H9 (cell line): ENCODE data around the gene RGP1. TPM values are rescaled to one million over a fixed set of nuclear protein-coding genes. Genes with fewer than 3 reads are reported as not detected.

Experiments used
- DNase-seq: peaks from one replicate; pipeline ENCODE4 v3.0.0-alpha.2; 2017
- H2AFZ ChIP-seq: one replicate; pipeline ENCODE4 v1.6.1; 2013; ENCODE audit warnings: mild to moderate bottlenecking, low read length, control low read depth, moderate library complexity
- H2AK5ac ChIP-seq: 2 replicates; pipeline ENCODE4 v1.6.1; 2013; ENCODE audit warnings: low read length, control low read depth, mixed read lengths; ENCODE audit not compliant: insufficient read length
- H2BK120ac ChIP-seq: one replicate; pipeline ENCODE4 v1.6.1; 2013; ENCODE audit warnings: low read depth, mild to moderate bottlenecking, low read length, control low read depth, inconsistent platforms; ENCODE audit not compliant: poor library complexity, severe bottlenecking
- H2BK12ac ChIP-seq: 2 replicates; pipeline ENCODE4 v1.6.1; 2013; ENCODE audit warnings: low read length, control low read depth, mixed read lengths, low read depth; ENCODE audit not compliant: insufficient read length
- H2BK15ac ChIP-seq: 2 replicates; pipeline ENCODE4 v1.6.1; 2013; ENCODE audit warnings: low read depth, low read length, control low read depth
- H2BK20ac ChIP-seq: one replicate; pipeline ENCODE4 v1.6.1; 2013; ENCODE audit warnings: low read depth, mild to moderate bottlenecking, low read length, control low read depth, inconsistent platforms; ENCODE audit not compliant: poor library complexity, severe bottlenecking
- H2BK5ac ChIP-seq: 2 replicates; pipeline ENCODE4 v1.6.1; 2013; ENCODE audit warnings: low read length, control low read depth, mixed read lengths; ENCODE audit not compliant: insufficient read length
- H3K14ac ChIP-seq: 2 replicates; pipeline ENCODE4 v1.6.1; 2013; ENCODE audit warnings: low read length, control low read depth; ENCODE audit not compliant: insufficient read depth
- H3K18ac ChIP-seq: 2 replicates; pipeline ENCODE4 v1.6.1; 2013; ENCODE audit warnings: low read depth, mild to moderate bottlenecking, mixed read lengths, low read length, control low read depth; ENCODE audit not compliant: insufficient read length
- H3K23ac ChIP-seq: 2 replicates; pipeline ENCODE4 v1.6.1; 2013; ENCODE audit warnings: low read length, control low read depth, mixed read lengths, low read depth; ENCODE audit not compliant: insufficient read length
- H3K23me2 ChIP-seq: 2 replicates; pipeline ENCODE4 v1.6.1; 2013; ENCODE audit warnings: low read depth, mild to moderate bottlenecking, mixed read lengths, low read length, control low read depth; ENCODE audit not compliant: insufficient read length, poor library complexity, severe bottlenecking
- H3K27ac ChIP-seq: 2 replicates; pipeline ENCODE4 v1.5.1; 2013; ENCODE audit warnings: low read length, control low read depth, mixed read lengths, low read depth; ENCODE audit not compliant: insufficient read length
- H3K27me3 ChIP-seq: 2 replicates; pipeline ENCODE4 v1.6.1; 2013; ENCODE audit warnings: low read length, control low read depth, inconsistent platforms; ENCODE audit not compliant: insufficient read depth
- H3K4ac ChIP-seq: 2 replicates; pipeline ENCODE4 v1.6.1; 2013; ENCODE audit warnings: low read depth, mild to moderate bottlenecking, control low read depth, inconsistent platforms, low read length, moderate library complexity
- H3K4me1 ChIP-seq: 2 replicates; pipeline ENCODE4 v1.6.1; 2013; ENCODE audit warnings: low read length, control low read depth, inconsistent platforms; ENCODE audit not compliant: insufficient read depth
- H3K4me2 ChIP-seq: 2 replicates; pipeline ENCODE4 v1.6.1; 2013; ENCODE audit warnings: low read length, control low read depth, mixed read lengths; ENCODE audit not compliant: insufficient read length, insufficient read depth
- H3K56ac ChIP-seq: 2 replicates; pipeline ENCODE4 v1.6.1; 2013; ENCODE audit warnings: low read depth, mild to moderate bottlenecking, mixed read lengths, low read length, control low read depth; ENCODE audit not compliant: insufficient read length
- H3K79me1 ChIP-seq: 2 replicates; pipeline ENCODE4 v1.6.1; 2013; ENCODE audit warnings: low read depth, mild to moderate bottlenecking, moderate library complexity, low read length, control low read depth, inconsistent platforms; ENCODE audit not compliant: insufficient read depth, poor library complexity, severe bottlenecking
- H3K79me2 ChIP-seq: 2 replicates; pipeline ENCODE4 v1.6.1; 2013; ENCODE audit warnings: low read length, control low read depth, inconsistent platforms; ENCODE audit not compliant: insufficient read depth
- H3K9ac ChIP-seq: 2 replicates; pipeline ENCODE4 v1.6.1; 2013; ENCODE audit warnings: low read length, control low read depth, mixed read lengths; ENCODE audit not compliant: insufficient read length; ENCODE audit errors: extremely low read depth
- H3K9me3 ChIP-seq: one replicate; pipeline ENCODE4 v1.6.1; 2013; ENCODE audit warnings: low read depth, low read length, inconsistent platforms; ENCODE audit not compliant: control insufficient read depth
- H3T11ph ChIP-seq: one replicate; pipeline ENCODE4 v1.6.1; 2013; ENCODE audit warnings: mild to moderate bottlenecking, low read length, control low read depth, inconsistent platforms
- H4K20me1 ChIP-seq: one replicate; pipeline ENCODE4 v1.6.1; 2013; ENCODE audit not compliant: control insufficient read depth, insufficient read length, insufficient read depth
- H4K5ac ChIP-seq: 2 replicates; pipeline ENCODE4 v1.6.1; 2013; ENCODE audit warnings: low read depth, mild to moderate bottlenecking, mixed read lengths, low read length, control low read depth; ENCODE audit not compliant: insufficient read length
- H4K8ac ChIP-seq: replicated peaks from 2 replicates; pipeline ENCODE4 v1.6.1; 2013; ENCODE audit warnings: low read length, control low read depth, mixed read lengths, low read depth; ENCODE audit not compliant: insufficient read length
- H4K91ac ChIP-seq: 2 replicates; pipeline ENCODE4 v1.6.1; 2013; ENCODE audit warnings: low read depth, mild to moderate bottlenecking, moderate library complexity, mixed read lengths, low read length, control low read depth; ENCODE audit not compliant: insufficient read length
- H3K27ac Mint-ChIP-seq, 3 experiments: 2 replicates in 2 of 3; 3 replicates in 1 of 3; pipeline ENCODE4 v1.8.0; 2020 to 2021; ENCODE audit warnings: mixed read lengths in 3 of 3, mild to moderate bottlenecking in 1 of 3, moderate library complexity in 1 of 3
- H3K27me3 Mint-ChIP-seq: 2 replicates; pipeline ENCODE4 v1.8.0; 2021; ENCODE audit warnings: low read depth, mild to moderate bottlenecking, moderate library complexity, mixed read lengths
- H3K36me3 Mint-ChIP-seq, 3 experiments: 2 replicates in 2 of 3; 3 replicates in 1 of 3; pipeline ENCODE4 v1.8.0; 2020 to 2021; ENCODE audit warnings: low read depth in 3 of 3, mixed read lengths in 3 of 3; ENCODE audit not compliant: insufficient read depth in 1 of 3
- H3K4me1 Mint-ChIP-seq, 2 experiments: 2 replicates each; pipeline ENCODE4 v1.8.0; 2020; ENCODE audit warnings: mixed read lengths in 2 of 2
- H3K4me3 Mint-ChIP-seq, 2 experiments: 2 replicates in 1 of 2; 3 replicates in 1 of 2; pipeline ENCODE4 v1.8.0; 2020 to 2021; ENCODE audit warnings: mild to moderate bottlenecking in 2 of 2, mixed read lengths in 2 of 2, moderate library complexity in 1 of 2
- H3K9me3 Mint-ChIP-seq, 2 experiments: 2 replicates in 1 of 2; 3 replicates in 1 of 2; pipeline ENCODE4 v1.8.0; 2020; ENCODE audit warnings: mild to moderate bottlenecking in 2 of 2, mixed read lengths in 2 of 2, moderate library complexity in 1 of 2
- CTCF ChIP-seq: fragments of 200-600 bp; sonication (generic); conservative IDR thresholded peaks from 3 replicates; pipeline ENCODE4 v1.8.0; 2021; ENCODE audit warnings: antibody characterized with exemption, mild to moderate bottlenecking
- WGBS: extraction: QIAGEN DNeasy Blood & Tissue Kit; methylation state at CpG from one replicate; pipeline ENCODE4 v1.1.7; 2013; ENCODE audit warnings: missing lambda C conversion rate, low lambda C conversion rate, mixed read lengths; ENCODE audit not compliant: insufficient read length; ENCODE audit errors: extremely low coverage; 5-methylcytosine and 5-hydroxymethylcytosine counted together
- total RNA-seq: library from RNA; stranded (reverse); gene quantifications from 2 replicates; pipeline ENCODE4 v1.2.1, GENCODE V29; 2021

RGP1 gene
- total RNA-seq, 1 experiment from 2014 or later: 25.7 TPM

DNA sequence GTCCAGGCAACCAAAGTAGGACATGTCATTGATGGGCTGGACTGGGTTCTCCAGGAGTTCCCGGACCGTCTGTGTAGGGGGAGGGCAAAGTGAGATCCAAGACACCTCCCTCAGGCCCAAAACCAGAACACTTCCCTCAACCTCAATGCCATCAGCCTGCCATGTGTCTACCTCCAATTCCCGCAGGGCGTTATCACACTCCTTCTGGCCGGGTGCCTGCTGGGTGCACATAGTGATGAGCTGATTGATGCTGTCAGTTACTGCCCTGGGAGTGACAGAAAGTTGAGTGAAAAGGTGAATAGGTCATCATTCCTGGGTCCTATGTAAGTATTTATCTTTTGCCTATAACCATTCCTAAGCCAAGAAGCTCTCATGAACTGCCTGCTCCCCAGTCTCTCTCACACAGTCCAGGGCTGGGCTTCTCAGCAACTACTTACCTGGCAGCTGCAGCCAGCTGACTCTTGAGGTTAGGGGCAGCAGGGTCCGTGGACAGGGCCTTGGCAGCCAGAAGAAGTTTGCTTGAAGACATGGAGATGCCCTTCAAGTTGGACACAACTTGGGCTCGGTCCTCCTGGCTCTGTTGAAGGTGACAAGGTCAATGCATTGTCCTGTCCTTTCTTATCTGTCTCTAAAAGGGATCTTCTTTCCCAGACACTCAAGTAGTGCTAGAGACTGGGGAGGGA lies 38.1 kb upstream of the RGP1 start:
- H2AFZ ChIP-seq: no peak overlapping the region
- no peak for TF ChIP-seq CTCF
- H3K23ac ChIP-seq: no peak overlapping the region
- WGBS: no CpG with 5 or more reads among the region's 7 CpGs
- no peaks in the 10 kb centered on the region for H3K9me3 ChIP-seq
- H3K4me3 Mint-ChIP-seq: no peak overlapping the region
- no peak overlapping the region for H2BK5ac ChIP-seq
- H3K4me1 Mint-ChIP-seq: peaks cover 0 to 9% of the 10 kb centered on the region in 2 experiments; a peak in 2 of 4 replicates
- H2BK12ac ChIP-seq: no peak overlapping the region
- H4K20me1 ChIP-seq: no peaks in the 10 kb centered on the region
- H4K91ac ChIP-seq: no peak overlapping the region
- no peak overlapping the region for H2AK5ac ChIP-seq
- H3K23me2 ChIP-seq: no peaks in the 10 kb centered on the region
- no peak overlapping the region for H4K8ac ChIP-seq
- H3K56ac ChIP-seq: no peak overlapping the region
- no peaks in the 10 kb centered on the region for H3K79me2 ChIP-seq
- no peak overlapping the region for H2BK120ac ChIP-seq
- DNase-seq: no peak
- H3K27me3 Mint-ChIP-seq: no peaks in the 10 kb centered on the region; the same call in 1 of the 2 replicates
- no peak overlapping the region for H3K9ac ChIP-seq
- no peaks in the 10 kb centered on the region for H3K9me3 Mint-ChIP-seq
- no peak overlapping the region for H3K27ac Mint-ChIP-seq
- no peak overlapping the region for H2BK15ac ChIP-seq
- H3K4me1 ChIP-seq: no peaks in the 10 kb centered on the region
- H3K14ac ChIP-seq: no peak overlapping the region
- H3K79me1 ChIP-seq: no peaks in the 10 kb centered on the region
- H3K4me2 ChIP-seq: no peak overlapping the region
- no peak overlapping the region for H3K18ac ChIP-seq
- no peak overlapping the region for H3K4ac ChIP-seq
- H3K27me3 ChIP-seq: no peaks in the 10 kb centered on the region
- no peak overlapping the region for H3T11ph ChIP-seq
- peaks cover 57 to 94% (median 58%) of the 10 kb centered on the region in 3 experiments for H3K36me3 Mint-ChIP-seq
- H3K27ac ChIP-seq: no peak overlapping the region
- no peak overlapping the region for H2BK20ac ChIP-seq
- H4K5ac ChIP-seq: no peak overlapping the region
